Thymus (tissue), 11 donors: ENCODE measurements around the gene SHISAL1. TPM values are rescaled to one million over a fixed set of nuclear protein-coding genes. Genes with fewer than 3 reads are reported as not detected.

ENCODE experiments used
- DNase-seq, 9 donors: peaks; one replicate each; pipeline ENCODE4 v3.0.0-alpha.2; 2013; ENCODE audit warnings: low spot score in 9 of 9, low read depth in 6 of 9, missing footprints in 1 of 9
- H3K27ac ChIP-seq, 2 donors: one replicate each; pipeline ENCODE4 v1.5.1; 2013; ENCODE audit warnings: control low read depth in 1 of 2, low read depth in 1 of 2, low read length in 1 of 2, mild to moderate bottlenecking in 1 of 2, moderate library complexity in 1 of 2
- H3K27me3 ChIP-seq, 2 donors: one replicate each; pipeline ENCODE4 v1.5.1; 2013; ENCODE audit warnings: low read length in 1 of 2; ENCODE audit not compliant: control insufficient read depth in 2 of 2, insufficient read depth in 1 of 2
- H3K36me3 ChIP-seq, 2 donors: one replicate each; pipeline ENCODE4 v1.5.1; 2013; ENCODE audit warnings: low read length in 1 of 2, mild to moderate bottlenecking in 1 of 2, moderate library complexity in 1 of 2; ENCODE audit not compliant: control insufficient read depth in 2 of 2, insufficient read depth in 2 of 2
- H3K4me1 ChIP-seq, 2 donors: one replicate each; pipeline ENCODE4 v1.5.1; 2013; ENCODE audit warnings: low read length in 2 of 2; ENCODE audit not compliant: control insufficient read depth in 2 of 2, insufficient read depth in 2 of 2
- H3K4me3 ChIP-seq, 2 donors: one replicate each; pipeline ENCODE4 v1.5.1; 2013; ENCODE audit warnings: low read length in 2 of 2, control low read depth in 1 of 2, mild to moderate bottlenecking in 1 of 2
- H3K9me3 ChIP-seq, 2 donors: one replicate each; pipeline ENCODE4 v1.5.1; 2013; ENCODE audit warnings: low read length in 1 of 2, mild to moderate bottlenecking in 1 of 2; ENCODE audit not compliant: control insufficient read depth in 2 of 2, insufficient read depth in 1 of 2
- WGBS: extraction: QIAGEN DNeasy Blood & Tissue Kit; methylation state at CpG from one replicate; pipeline ENCODE4 v1.1.7; 2013; 5-methylcytosine and 5-hydroxymethylcytosine counted together
- polyA plus RNA-seq: library from polyadenylated mRNA; stranded (reverse); fragments of 200-250 nt; gene quantifications from one replicate; pipeline ENCODE4 v1.2.3, GENCODE V29; 2013
- total RNA-seq: library from RNA; stranded (reverse); fragments of 120-200 nt; gene quantifications from one replicate; pipeline ENCODE4 v1.2.4, GENCODE V29; 2013
- donor health status: healthy.

The SHISAL1 gene
- total and polyA plus RNA-seq, 2 donors = 0.27 to 0.33 TPM

DNA sequence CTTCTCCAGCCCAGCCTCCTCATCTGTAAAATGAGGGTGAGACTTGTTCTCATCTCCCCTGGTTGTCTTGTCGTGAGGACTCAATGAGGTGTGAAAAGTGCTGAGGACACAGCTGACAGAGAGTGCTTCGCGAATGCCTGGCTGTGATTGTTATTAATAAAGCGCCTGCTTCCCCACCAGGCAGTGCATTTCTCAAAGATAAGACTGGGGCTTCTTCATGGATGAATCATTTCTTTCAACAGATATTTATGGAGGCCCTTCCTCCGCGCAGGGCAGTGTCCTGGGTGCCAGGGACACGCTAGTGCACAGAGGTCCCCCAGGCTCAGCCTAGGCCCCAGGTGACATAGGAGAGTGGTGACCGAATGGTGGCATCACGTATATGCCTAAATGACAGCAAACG, 34.3 kb upstream of the SHISAL1 start:
- H3K36me3 ChIP-seq = no peaks in the 10 kb centered on the region
- WGBS = 89% methylated on average over 10 of the region's 10 CpGs
- DNase-seq = no peak
- peaks cover 0 to 6% of the 10 kb centered on the region in 2 donors for H3K4me1 ChIP-seq
- no peak overlapping the region for H3K27ac ChIP-seq
- H3K27me3 ChIP-seq = peaks cover 0 to 9% of the 10 kb centered on the region in 2 donors
- no peaks in the 10 kb centered on the region for H3K9me3 ChIP-seq
- no peak overlapping the region for H3K4me3 ChIP-seq

DNA sequence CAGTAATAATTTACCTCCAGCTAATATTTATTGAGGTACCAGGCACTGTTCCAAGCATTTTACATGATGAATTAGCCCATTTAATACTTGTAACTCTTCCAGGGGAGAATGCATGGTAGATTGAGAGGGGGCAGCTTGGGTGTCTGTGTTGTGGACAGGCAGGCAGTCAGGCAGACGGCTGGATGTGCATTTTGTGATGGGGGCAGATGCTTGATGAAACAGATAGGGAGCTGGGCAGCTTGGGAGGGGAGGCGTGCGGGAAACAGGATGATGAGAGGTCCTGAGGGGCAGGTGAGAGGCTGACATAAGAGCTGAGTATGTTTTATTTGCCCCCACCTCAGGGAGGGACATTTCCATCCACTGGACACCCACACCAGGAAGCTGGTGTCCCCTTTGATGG, 33.1 kb upstream of the SHISAL1 start:
- 92% methylated on average over 3 of the region's 3 CpGs for WGBS
- H3K27me3 ChIP-seq = peaks cover 0 to 11% of the 10 kb centered on the region in 2 donors

DNA sequence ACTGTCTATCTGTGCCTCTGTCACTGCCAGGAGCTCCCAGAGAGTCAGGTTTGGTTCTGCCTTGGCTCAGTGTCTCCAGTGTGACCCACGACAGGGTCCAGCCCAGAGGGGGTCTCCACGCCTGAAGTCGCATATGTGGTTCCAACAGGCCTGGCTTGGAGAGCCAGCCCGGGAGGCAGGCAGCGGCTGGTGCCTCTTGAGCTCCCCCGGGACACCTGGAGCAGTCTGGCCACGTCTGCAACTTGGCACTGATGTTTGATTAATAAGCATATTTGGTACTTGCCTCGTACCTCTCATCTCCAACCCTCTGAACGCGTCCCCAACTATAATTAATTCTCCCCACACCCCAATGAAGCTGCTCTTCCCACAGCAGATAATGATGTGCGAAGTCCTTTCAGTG, 31.7 kb upstream of the SHISAL1 start:
- Histone ChIP-seq H3K9me3 (no peaks in the 10 kb centered on the region), H3K36me3 (no peaks in the 10 kb centered on the region), H3K4me3 (no peak overlapping the region), H3K4me1 (peaks cover 0 to 13% of the 10 kb centered on the region in 2 donors), H3K27ac (no peak overlapping the region), H3K27me3 (peaks cover 0 to 5% of the 10 kb centered on the region in 2 donors)
- WGBS = 83% methylated on average over 11 of the region's 11 CpGs
- DNase-seq = no peak

More for the DNA sequence above, 33.1 kb upstream of the SHISAL1 start:
- H3K4me1 ChIP-seq = peaks cover 0 to 11% of the 10 kb centered on the region in 2 donors
- no peak overlapping the region for H3K27ac ChIP-seq
- no peak for DNase-seq
- no peak overlapping the region for H3K4me3 ChIP-seq
- H3K9me3 ChIP-seq = no peaks in the 10 kb centered on the region
- H3K36me3 ChIP-seq = no peaks in the 10 kb centered on the region

DNA sequence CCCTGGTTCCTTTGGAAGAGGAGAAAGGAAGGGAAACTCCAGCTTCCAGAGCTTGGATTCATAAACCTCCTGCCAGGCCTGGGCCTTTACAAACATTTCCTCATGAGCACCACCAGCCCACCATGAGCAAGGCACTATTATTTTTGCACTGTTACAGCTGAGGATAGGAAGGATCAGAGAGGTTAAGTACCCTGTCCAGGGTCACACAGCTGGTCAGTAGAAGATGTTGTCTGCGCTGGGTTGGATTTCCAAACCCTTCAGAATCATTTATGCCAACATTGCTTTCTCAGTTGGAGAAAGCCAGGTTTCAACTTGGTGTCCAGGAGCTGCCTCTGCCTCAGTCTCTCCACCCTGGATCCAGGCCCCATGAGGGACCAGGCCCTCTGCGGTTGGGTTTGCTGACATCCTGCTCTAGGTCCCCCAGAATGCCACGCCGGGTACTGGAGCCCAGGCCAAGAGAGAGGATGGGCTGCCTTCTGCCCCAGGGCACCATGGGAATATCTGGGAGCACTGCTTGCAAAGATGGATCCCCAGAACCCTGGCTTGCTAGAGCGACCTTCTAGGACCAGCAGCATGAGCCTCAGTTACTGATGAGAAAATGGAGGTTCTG, 29.7 kb upstream of the SHISAL1 start:
- Histone ChIP-seq H3K27ac (peak overlapping the region in 1 of 2 donors; percentile 55), H3K4me1 (peaks cover 0 to 18% of the 10 kb centered on the region in 2 donors), H3K36me3 (no peaks in the 10 kb centered on the region), H3K27me3 (peaks cover 0 to 12% of the 10 kb centered on the region in 2 donors), H3K9me3 (no peaks in the 10 kb centered on the region), H3K4me3 (no peak overlapping the region)
- DNase-seq = no peak
- WGBS = 95% methylated on average over 5 of the region's 5 CpGs

DNA sequence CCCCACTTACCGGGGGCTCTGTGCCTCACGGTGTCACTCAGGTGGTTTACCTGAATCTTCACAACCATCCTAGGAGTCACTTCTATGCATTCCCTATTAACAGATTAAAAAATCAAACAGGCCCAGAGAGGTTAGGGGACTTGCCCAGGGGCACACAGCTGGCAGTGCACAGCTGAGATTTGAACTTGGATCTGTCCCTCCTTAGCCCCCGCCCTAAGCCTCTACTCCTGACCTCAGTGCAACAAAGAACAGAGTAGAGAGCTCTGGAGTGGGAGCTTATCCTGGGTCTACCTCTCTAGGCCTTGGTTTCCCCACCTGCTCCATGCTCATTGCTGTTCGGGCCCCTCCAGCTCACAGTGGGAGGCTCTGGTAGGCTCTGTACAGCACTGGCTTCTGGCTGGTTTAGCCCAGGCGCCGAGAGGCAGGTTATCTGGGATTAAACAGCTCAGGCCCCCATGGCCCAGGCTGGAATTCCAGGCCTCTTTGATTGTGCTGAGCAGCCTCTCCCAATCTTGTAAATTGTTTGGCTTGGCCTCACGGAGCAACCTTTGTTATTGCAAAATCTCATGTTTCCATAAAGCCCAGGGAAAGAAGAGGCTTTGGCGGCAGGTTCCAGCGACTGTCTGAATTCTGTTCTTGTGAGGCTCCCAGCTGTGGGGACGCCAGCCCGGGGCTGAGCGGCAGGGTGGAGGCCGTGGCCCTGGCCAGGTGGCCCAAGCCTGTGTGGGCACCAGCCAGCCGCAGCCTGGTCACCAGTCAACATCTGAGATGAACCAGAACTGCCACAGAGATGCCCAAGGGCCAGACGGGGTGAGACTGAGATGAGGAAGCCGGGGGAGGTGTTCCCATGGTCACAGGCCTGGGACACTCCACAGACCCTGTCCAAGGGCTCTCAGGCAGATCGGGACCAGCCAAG, 28.9 kb upstream of the SHISAL1 start:
- no peak for DNase-seq
- Histone ChIP-seq H3K36me3 (no peaks in the 10 kb centered on the region), H3K9me3 (no peaks in the 10 kb centered on the region), H3K27ac (peak overlapping the region; percentile 26 to 55), H3K4me1 (peaks cover 0 to 18% of the 10 kb centered on the region in 2 donors), H3K27me3 (peaks cover 0 to 17% of the 10 kb centered on the region in 2 donors), H3K4me3 (no peak overlapping the region)
- 89% methylated on average over 17 of the region's 17 CpGs for WGBS

DNA sequence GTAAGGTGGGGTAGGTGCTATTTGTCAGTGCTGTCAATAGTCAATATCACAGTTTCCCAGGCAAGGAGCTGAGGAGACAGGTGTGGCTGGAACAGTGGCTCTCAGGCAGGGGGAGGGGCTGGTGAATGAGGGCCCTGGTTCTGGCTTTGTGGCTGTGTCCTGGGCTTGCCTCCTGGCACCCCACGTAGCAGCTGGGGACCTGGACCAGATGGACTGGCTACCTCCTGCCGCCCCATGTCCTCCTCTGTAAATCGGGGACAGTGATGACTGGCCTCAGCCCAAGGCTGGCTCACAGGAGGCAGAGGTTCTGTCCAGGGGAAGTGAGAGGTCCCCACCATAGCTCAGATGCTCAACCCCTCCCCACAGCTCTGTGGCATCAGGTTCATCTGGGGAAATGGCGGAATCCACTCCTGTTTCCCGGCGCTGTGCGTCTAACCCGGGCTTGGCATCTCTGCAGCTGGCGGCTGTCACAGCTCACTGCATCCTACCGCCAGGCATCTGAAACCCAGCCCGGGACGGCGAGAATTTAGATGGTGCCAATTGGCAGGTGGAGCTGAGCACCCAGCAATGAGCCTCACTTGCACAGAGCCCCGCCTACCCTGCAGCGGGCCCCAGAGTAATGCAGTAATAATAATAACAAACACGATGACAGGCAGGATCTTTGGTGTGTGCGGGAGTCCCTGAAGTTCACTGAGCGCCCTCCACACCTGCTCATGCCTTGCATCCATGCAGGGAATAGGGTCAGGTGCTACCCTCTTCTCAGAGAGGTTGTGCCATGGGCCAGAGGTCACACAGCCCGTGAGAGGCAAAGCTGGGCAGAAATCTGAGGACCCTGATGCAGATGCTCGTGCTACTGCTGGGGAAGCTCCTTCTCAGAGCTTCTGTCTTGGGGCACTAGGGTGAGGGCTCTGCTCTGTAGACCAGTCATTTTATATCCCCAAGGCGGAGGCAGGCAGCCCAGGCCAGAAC, 27.8 kb upstream of the SHISAL1 start:
- Histone ChIP-seq H3K4me3 (no peak overlapping the region), H3K27me3 (peaks cover 0 to 22% of the 10 kb centered on the region in 2 donors), H3K4me1 (peaks cover 0 to 18% of the 10 kb centered on the region in 2 donors), H3K27ac (no peak overlapping the region), H3K36me3 (no peaks in the 10 kb centered on the region), H3K9me3 (peaks cover 0 to 3% of the 10 kb centered on the region in 2 donors)
- 91% methylated on average over 21 of the region's 21 CpGs for WGBS
- DNase-seq = no peak

DNA sequence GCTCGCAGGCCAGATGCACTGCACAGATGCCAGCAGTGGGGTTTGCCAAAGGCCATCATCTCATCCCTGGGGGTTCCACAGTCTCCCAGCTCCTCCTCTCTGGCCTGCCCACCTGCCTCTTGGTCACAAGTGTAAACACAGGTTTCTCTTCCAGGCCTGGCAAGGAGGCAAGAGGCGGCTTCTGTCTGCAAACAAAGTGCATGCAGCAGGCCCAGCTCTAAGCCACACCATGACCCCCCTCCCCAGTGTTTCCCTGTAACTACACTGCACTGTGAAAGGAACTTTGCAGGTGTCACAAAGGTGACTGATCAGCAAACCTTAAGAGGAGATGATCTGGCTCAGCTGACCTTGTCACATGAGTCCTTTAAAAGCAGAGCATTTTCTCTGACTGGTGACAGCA, 26.2 kb upstream of the SHISAL1 start:
- no peak for DNase-seq
- Histone ChIP-seq H3K9me3 (peaks cover 0 to 4% of the 10 kb centered on the region in 2 donors), H3K4me1 (peaks cover 0 to 18% of the 10 kb centered on the region in 2 donors), H3K27ac (no peak overlapping the region), H3K4me3 (no peak overlapping the region), H3K27me3 (peaks cover 1 to 24% of the 10 kb centered on the region in 2 donors), H3K36me3 (no peaks in the 10 kb centered on the region)
- 89% methylated on average over 2 of the region's 2 CpGs for WGBS

DNA sequence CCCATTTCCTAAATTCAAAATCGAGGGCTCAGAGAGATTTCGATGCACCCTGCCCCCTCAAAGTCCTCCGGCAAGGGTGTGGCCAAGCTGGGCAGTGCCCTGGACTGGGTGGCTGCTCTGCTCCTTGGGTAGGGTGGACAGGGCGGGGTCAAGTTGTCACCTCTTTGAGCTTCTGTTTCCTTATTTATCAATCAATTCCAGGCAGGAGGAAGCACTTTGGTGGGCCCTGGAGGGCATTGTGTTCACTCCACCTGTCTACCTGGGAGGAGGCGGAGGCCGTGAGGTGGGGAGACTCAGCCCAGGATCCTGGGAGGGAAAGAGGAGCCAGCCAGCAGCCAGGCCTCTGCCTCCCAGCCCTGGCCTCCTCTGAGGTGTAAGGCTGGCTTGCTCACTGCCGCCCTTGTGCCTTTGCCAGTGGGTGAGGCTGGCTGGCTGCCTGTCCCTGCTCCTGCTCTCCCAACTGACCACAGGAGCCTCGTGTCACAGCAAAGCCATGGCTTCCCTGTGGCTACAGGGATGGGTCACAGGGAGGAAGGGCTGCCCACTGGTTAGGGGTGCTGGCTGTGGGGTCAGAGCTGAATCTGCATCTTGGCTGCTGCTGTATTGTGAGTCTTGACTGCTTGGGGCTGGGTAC, 25.5 kb upstream of the SHISAL1 start:
- Histone ChIP-seq H3K27ac (no peak overlapping the region), H3K9me3 (peaks cover 0 to 4% of the 10 kb centered on the region in 2 donors), H3K4me3 (no peak overlapping the region), H3K27me3 (peaks cover 7 to 30% of the 10 kb centered on the region in 2 donors), H3K36me3 (no peaks in the 10 kb centered on the region), H3K4me1 (peaks cover 0 to 18% of the 10 kb centered on the region in 2 donors)
- WGBS = 93% methylated on average over 8 of the region's 8 CpGs
- DNase-seq = no peak
